HepG2 (cell line): ENCODE data around the gene RBM22. TPM values are rescaled to one million over a fixed set of nuclear protein-coding genes. Genes with fewer than 3 reads are reported as not detected.

Experiments used
- AGO1 ChIP-seq: fragments of 200-400 bp; formaldehyde crosslinking; IDR thresholded peaks from 2 replicates; pipeline ENCODE4 v1.6.1; 2017; ENCODE audit warnings: mild to moderate bottlenecking, low read depth, low read length, moderate library complexity; ENCODE audit not compliant: poor library complexity, severe bottlenecking
- BHLHE40 ChIP-seq: IDR thresholded peaks from 2 replicates; pipeline ENCODE4 v1.6.1; 2011; ENCODE audit warnings: low read length, improper control_type of control experiment
- BRF2 ChIP-seq: sonication (generic); formaldehyde crosslinking; IDR thresholded peaks from 2 replicates; pipeline ENCODE4 v1.8.1; 2022; ENCODE audit warnings: mild to moderate bottlenecking, missing genetic modification reagents
- DNMT3B ChIP-seq: conservative IDR thresholded peaks from 2 replicates; pipeline ENCODE4 v1.6.1; 2016; ENCODE audit warnings: missing biosample characterization, control low read depth
- MXD4 ChIP-seq: IDR thresholded peaks from 2 replicates; pipeline ENCODE4 v1.6.1; 2016; ENCODE audit warnings: mild to moderate bottlenecking, missing biosample characterization, missing genetic modification reagents
- POLR2AphosphoS2 ChIP-seq: IDR thresholded peaks from 2 replicates; pipeline ENCODE4 v1.6.1; 2011; ENCODE audit warnings: low read depth, low read length, improper control_type of control experiment
- SCMH1 ChIP-seq: sonication (generic); formaldehyde crosslinking; IDR thresholded peaks from 2 replicates; pipeline ENCODE4 v1.9.0; 2021; ENCODE audit warnings: missing genetic modification reagents, mild to moderate bottlenecking, borderline replicate concordance
- SIX1 ChIP-seq: sonication (generic); formaldehyde crosslinking; IDR thresholded peaks from 2 replicates; pipeline ENCODE4 v1.4.0; 2020; ENCODE audit warnings: missing genetic modification reagents, borderline replicate concordance
- ZBTB25 ChIP-seq: IDR thresholded peaks from 2 replicates; pipeline ENCODE4 v1.6.1; 2018; ENCODE audit warnings: missing genetic modification reagents
- ZGPAT ChIP-seq: IDR thresholded peaks from 2 replicates; pipeline ENCODE4 v1.6.1; 2016; ENCODE audit warnings: mild to moderate bottlenecking
- ZNF264 ChIP-seq: sonication (generic); formaldehyde crosslinking; IDR thresholded peaks from 2 replicates; pipeline ENCODE4 v1.4.0; 2020; ENCODE audit warnings: missing genetic modification reagents
- ZNF446 ChIP-seq: sonication (generic); formaldehyde crosslinking; IDR thresholded peaks from 2 replicates; pipeline ENCODE4 v1.5.0; 2020; ENCODE audit warnings: mild to moderate bottlenecking, missing genetic modification reagents
- ZNF564 ChIP-seq: sonication (generic); formaldehyde crosslinking; IDR thresholded peaks from 2 replicates; pipeline ENCODE4 v1.8.1; 2023; ENCODE audit warnings: mild to moderate bottlenecking, missing genetic modification reagents
- ZNF670 ChIP-seq: sonication (generic); formaldehyde crosslinking; IDR thresholded peaks from 2 replicates; pipeline ENCODE4 v1.8.0; 2022; ENCODE audit warnings: mild to moderate bottlenecking, missing genetic modification reagents, borderline replicate concordance
- ZNF772 ChIP-seq: sonication (generic); formaldehyde crosslinking; IDR thresholded peaks from 2 replicates; pipeline ENCODE4 v1.5.0; 2020; ENCODE audit warnings: mild to moderate bottlenecking, missing genetic modification reagents
- ZSCAN30 ChIP-seq: sonication (generic); formaldehyde crosslinking; IDR thresholded peaks from 2 replicates; pipeline ENCODE4 v1.5.0; 2020; ENCODE audit warnings: mild to moderate bottlenecking, missing genetic modification reagents
- polyA plus RNA-seq, 8 experiments: library from polyadenylated mRNA; depleted of rRNA in 3 of 8; stranded (reverse) in 7 of 8; unstranded in 1 of 8; fragments of >200 nt; fragmentation: Illumina TruSeq in 4 of 8; extraction: Trizol in 4 of 8; gene quantifications; 2 replicates each; pipeline versions ENCODE4 v1.2.1 to v1.2.3, GENCODE V29; 2011 to 2016; ENCODE audit warnings: low read depth in 4 of 8, missing spikeins in 1 of 8, mixed read lengths in 1 of 8; ENCODE audit not compliant: insufficient read depth in 1 of 8
- total RNA-seq, 5 experiments: library from RNA; depleted of rRNA; stranded (reverse); fragments of >200 nt; fragmentation: Illumina TruSeq; extraction: Trizol; gene quantifications; 2 replicates each; pipeline ENCODE4 v1.2.3, GENCODE V29; 2016; ENCODE audit warnings: low read depth in 1 of 5
- TF ChIP-seq, protein P1 (sequence below): sonication (generic); formaldehyde crosslinking; conservative IDR thresholded peaks from 2 replicates; pipeline ENCODE4 v1.8.1; 2023; ENCODE audit warnings: missing genetic modification reagents
- TF ChIP-seq, protein P2 (sequence below): sonication (generic); formaldehyde crosslinking; IDR thresholded peaks from 2 replicates; pipeline ENCODE4 v1.5.1; 2020; ENCODE audit warnings: missing genetic modification reagents, mild to moderate bottlenecking, borderline replicate concordance
- TF ChIP-seq, protein P3 (sequence below): sonication (generic); formaldehyde crosslinking; IDR thresholded peaks from 2 replicates; pipeline ENCODE4 v1.5.0; 2020; ENCODE audit warnings: missing genetic modification reagents
- TF ChIP-seq, protein P4 (sequence below): sonication (generic); formaldehyde crosslinking; conservative IDR thresholded peaks from 2 replicates; pipeline ENCODE4 v1.4.0; 2020; ENCODE audit warnings: missing genetic modification reagents

Gene RBM22
- total and polyA plus RNA-seq, 2 of the 13 experiments (the other 11 are each of a cell fraction or from before 2014, with no cell fraction given): 28.3 to 35.0 TPM

DNA sequence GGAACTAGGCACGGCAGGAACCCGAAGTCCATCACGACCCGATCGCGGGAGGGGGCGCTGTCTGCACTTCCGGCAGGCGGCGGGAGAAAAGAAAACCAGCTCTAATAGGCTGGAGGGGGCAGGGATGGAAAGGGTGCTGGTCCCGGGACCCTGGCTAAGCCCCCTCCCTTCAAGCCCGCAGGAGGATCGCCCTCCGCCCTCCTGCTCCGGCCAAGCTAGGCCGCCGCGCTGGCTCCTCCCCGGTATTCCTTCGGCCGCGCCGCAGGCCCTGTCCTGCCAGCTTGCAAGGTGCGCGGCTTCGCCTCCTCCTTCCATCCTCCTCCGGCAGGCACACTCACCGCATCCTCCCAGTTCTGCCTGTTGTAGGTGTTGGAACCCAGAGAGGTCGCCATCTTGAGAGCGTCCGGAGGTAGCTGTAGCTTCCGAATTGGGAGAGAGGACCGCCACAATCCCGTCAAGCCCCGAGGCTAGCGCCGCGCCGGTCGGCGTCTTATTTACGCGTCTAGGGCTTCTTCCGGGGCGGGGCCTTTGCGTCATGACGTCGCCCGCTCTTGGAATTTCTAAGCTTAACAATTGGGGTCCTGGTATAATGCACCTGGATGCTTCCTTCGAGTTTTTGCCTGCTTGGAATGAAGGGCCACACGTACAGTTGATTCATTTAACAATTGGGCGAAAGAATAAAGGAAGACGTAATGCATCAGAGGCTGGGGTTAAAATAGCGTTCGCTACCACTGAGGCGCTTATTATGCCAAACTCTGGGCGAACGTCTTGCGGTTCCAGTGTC is at the start of gene RBM22 (continued):
- TF ChIP-seq, protein P1, sequence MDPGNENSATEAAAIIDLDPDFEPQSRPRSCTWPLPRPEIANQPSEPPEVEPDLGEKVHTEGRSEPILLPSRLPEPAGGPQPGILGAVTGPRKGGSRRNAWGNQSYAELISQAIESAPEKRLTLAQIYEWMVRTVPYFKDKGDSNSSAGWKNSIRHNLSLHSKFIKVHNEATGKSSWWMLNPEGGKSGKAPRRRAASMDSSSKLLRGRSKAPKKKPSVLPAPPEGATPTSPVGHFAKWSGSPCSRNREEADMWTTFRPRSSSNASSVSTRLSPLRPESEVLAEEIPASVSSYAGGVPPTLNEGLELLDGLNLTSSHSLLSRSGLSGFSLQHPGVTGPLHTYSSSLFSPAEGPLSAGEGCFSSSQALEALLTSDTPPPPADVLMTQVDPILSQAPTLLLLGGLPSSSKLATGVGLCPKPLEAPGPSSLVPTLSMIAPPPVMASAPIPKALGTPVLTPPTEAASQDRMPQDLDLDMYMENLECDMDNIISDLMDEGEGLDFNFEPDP: no peak
- TF ChIP-seq ZNF670 (CRISPR knock-in tag) (no peak), DNMT3B (CRISPR knock-in tag) (no peak), AGO1 (no peak), ZGPAT (CRISPR knock-in tag) (peak; percentile 90), POLR2AphosphoS2 (no peak), ZNF264 (CRISPR knock-in tag) (peak; percentile 18; the same call in 1 of the 2 replicates), ZSCAN30 (CRISPR knock-in tag) (no peak), BRF2 (CRISPR knock-in tag) (peak; percentile 66), BHLHE40 (no peak), SIX1 (CRISPR knock-in tag) (no peak), ZNF446 (CRISPR knock-in tag) (0 out of 2 replicates have a peak, but pooled peaks have one; percentile 32), SCMH1 (CRISPR knock-in tag) (no peak), MXD4 (CRISPR knock-in tag) (peak; percentile 51), ZNF564 (CRISPR knock-in tag) (peak; percentile 40; the same call in 1 of the 2 replicates), ZNF772 (peak; percentile 46; the same call in 1 of the 2 replicates), ZBTB25 (CRISPR knock-in tag) (peak; percentile 80; the same call in 1 of the 2 replicates)
- TF ChIP-seq, protein P2, sequence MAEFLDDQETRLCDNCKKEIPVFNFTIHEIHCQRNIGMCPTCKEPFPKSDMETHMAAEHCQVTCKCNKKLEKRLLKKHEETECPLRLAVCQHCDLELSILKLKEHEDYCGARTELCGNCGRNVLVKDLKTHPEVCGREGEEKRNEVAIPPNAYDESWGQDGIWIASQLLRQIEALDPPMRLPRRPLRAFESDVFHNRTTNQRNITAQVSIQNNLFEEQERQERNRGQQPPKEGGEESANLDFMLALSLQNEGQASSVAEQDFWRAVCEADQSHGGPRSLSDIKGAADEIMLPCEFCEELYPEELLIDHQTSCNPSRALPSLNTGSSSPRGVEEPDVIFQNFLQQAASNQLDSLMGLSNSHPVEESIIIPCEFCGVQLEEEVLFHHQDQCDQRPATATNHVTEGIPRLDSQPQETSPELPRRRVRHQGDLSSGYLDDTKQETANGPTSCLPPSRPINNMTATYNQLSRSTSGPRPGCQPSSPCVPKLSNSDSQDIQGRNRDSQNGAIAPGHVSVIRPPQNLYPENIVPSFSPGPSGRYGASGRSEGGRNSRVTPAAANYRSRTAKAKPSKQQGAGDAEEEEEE (CRISPR knock-in tag): no peak
- TF ChIP-seq, protein P3, sequence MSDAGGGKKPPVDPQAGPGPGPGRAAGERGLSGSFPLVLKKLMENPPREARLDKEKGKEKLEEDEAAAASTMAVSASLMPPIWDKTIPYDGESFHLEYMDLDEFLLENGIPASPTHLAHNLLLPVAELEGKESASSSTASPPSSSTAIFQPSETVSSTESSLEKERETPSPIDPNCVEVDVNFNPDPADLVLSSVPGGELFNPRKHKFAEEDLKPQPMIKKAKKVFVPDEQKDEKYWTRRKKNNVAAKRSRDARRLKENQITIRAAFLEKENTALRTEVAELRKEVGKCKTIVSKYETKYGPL (CRISPR knock-in tag): no peak
- TF ChIP-seq, protein P4, sequence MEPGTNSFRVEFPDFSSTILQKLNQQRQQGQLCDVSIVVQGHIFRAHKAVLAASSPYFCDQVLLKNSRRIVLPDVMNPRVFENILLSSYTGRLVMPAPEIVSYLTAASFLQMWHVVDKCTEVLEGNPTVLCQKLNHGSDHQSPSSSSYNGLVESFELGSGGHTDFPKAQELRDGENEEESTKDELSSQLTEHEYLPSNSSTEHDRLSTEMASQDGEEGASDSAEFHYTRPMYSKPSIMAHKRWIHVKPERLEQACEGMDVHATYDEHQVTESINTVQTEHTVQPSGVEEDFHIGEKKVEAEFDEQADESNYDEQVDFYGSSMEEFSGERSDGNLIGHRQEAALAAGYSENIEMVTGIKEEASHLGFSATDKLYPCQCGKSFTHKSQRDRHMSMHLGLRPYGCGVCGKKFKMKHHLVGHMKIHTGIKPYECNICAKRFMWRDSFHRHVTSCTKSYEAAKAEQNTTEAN (CRISPR knock-in tag): peak; percentile 41; the same call in 1 of the 2 replicates
